CD14-positive monocyte (primary cell): ENCODE data around the gene NRG3. TPM values are rescaled to one million over a fixed set of nuclear protein-coding genes. Genes with fewer than 3 reads are reported as not detected.

ENCODE experiments used
- DNase-seq, 3 donors: peaks; one replicate each; pipeline ENCODE4 v3.0.0-alpha.2; 2011 to 2022
- H2AFZ ChIP-seq: 2 replicates; pipeline ENCODE4 v1.6.0; 2012; ENCODE audit warnings: mild to moderate bottlenecking, low read depth, low read length, inconsistent platforms; ENCODE audit not compliant: insufficient read depth, poor library complexity, severe bottlenecking
- H3K27ac ChIP-seq, 2 donors: 1 replicate in 1 of 2; 2 replicates in 1 of 2; pipeline ENCODE4 v1.5.1; 2012 to 2013; ENCODE audit warnings: low read length in 2 of 2, control low read depth in 1 of 2, inconsistent platforms in 1 of 2, low read depth in 1 of 2, mild to moderate bottlenecking in 1 of 2
- H3K27me3 ChIP-seq, 2 donors: one replicate each; pipeline versions ENCODE4 v1.6.0 to v1.6.1; 2011 to 2013; ENCODE audit warnings: low read length in 2 of 2; ENCODE audit not compliant: control insufficient read depth in 2 of 2, insufficient read depth in 2 of 2
- H3K36me3 ChIP-seq, 2 donors: replicated peaks in 1 of 2; 1 replicate in 1 of 2; 2 replicates in 1 of 2; pipeline versions ENCODE4 v1.5.1 to v1.6.1; 2012 to 2013; ENCODE audit warnings: low read length in 2 of 2, control low read depth in 1 of 2, inconsistent platforms in 1 of 2, mild to moderate bottlenecking in 1 of 2; ENCODE audit not compliant: insufficient read depth in 2 of 2, control insufficient read depth in 1 of 2
- H3K4me1 ChIP-seq, 2 donors: 1 replicate in 1 of 2; 2 replicates in 1 of 2; pipeline versions ENCODE4 v1.5.1 to v1.6.1; 2012 to 2013; ENCODE audit warnings: low read length in 2 of 2, control low read depth in 1 of 2, inconsistent platforms in 1 of 2, mild to moderate bottlenecking in 1 of 2, moderate library complexity in 1 of 2; ENCODE audit not compliant: insufficient read depth in 2 of 2, control insufficient read depth in 1 of 2
- H3K4me2 ChIP-seq: replicated peaks from 2 replicates; pipeline ENCODE3; 2012; ENCODE audit warnings: low read length, moderate library complexity, mild to moderate bottlenecking; ENCODE audit not compliant: poor library complexity, severe bottlenecking; ENCODE audit errors: extremely low read depth
- H3K4me3 ChIP-seq, 3 experiments: fragments of 200-600 bp in 1 of 3; sonication (generic) in 1 of 3; replicated peaks in 1 of 3; 1 replicate in 2 of 3; 2 replicates in 1 of 3; pipeline ENCODE4 v1.5.1; 2011 to 2013; ENCODE audit warnings: low read length in 3 of 3, mild to moderate bottlenecking in 3 of 3, control low read depth in 2 of 3, low read depth in 2 of 3, inconsistent platforms in 1 of 3, moderate library complexity in 1 of 3
- H3K79me2 ChIP-seq: 2 replicates; pipeline ENCODE4 v1.6.0; 2012; ENCODE audit warnings: mild to moderate bottlenecking, control low read depth, inconsistent platforms, low read length, moderate library complexity; ENCODE audit not compliant: insufficient read depth
- H3K9ac ChIP-seq: 2 replicates; pipeline ENCODE4 v1.6.0; 2017; ENCODE audit warnings: low read length, mild to moderate bottlenecking; ENCODE audit not compliant: insufficient read depth, poor library complexity, severe bottlenecking
- H3K9me3 ChIP-seq, 2 donors: replicated peaks in 1 of 2; 1 replicate in 1 of 2; 2 replicates in 1 of 2; pipeline versions ENCODE4 v1.5.1 to v1.6.1; 2012 to 2013; ENCODE audit warnings: low read length in 2 of 2, control low read depth in 1 of 2; ENCODE audit not compliant: control insufficient read depth in 1 of 2, insufficient read depth in 1 of 2
- H4K20me1 ChIP-seq: 2 replicates; pipeline ENCODE4 v1.6.0; 2012; ENCODE audit warnings: mild to moderate bottlenecking, low read length, control low read depth, moderate library complexity; ENCODE audit not compliant: insufficient read depth
- H3K27ac Mint-ChIP-seq, 7 donors: one replicate each; pipeline ENCODE4 v1.8.0; 2020; ENCODE audit warnings: mild to moderate bottlenecking in 7 of 7, mixed read lengths in 7 of 7, moderate library complexity in 6 of 7, inconsistent platforms in 2 of 7
- H3K27me3 Mint-ChIP-seq, 3 donors: one replicate each; pipeline ENCODE4 v1.8.0; 2021 to 2022; ENCODE audit warnings: low read depth in 3 of 3, mild to moderate bottlenecking in 3 of 3, mixed read lengths in 3 of 3, moderate library complexity in 3 of 3, inconsistent platforms in 1 of 3
- H3K36me3 Mint-ChIP-seq, 2 donors: one replicate each; pipeline ENCODE4 v1.8.0; 2020; ENCODE audit warnings: mixed read lengths in 2 of 2, inconsistent platforms in 1 of 2, mild to moderate bottlenecking in 1 of 2
- H3K4me1 Mint-ChIP-seq: one replicate; pipeline ENCODE4 v1.8.0; 2020; ENCODE audit warnings: mild to moderate bottlenecking, mixed read lengths
- H3K4me3 Mint-ChIP-seq, 2 donors: one replicate each; pipeline ENCODE4 v1.8.0; 2020; ENCODE audit warnings: mild to moderate bottlenecking in 2 of 2, mixed read lengths in 2 of 2, moderate library complexity in 1 of 2
- H3K9me3 Mint-ChIP-seq, 7 donors: one replicate each; pipeline ENCODE4 v1.8.0; 2020 to 2022; ENCODE audit warnings: mixed read lengths in 7 of 7, mild to moderate bottlenecking in 6 of 7, moderate library complexity in 6 of 7, inconsistent platforms in 2 of 7
- WGBS: methylation state at CpG from one replicate; pipeline ENCODE4 v1.1.5; 2013; ENCODE audit warnings: missing lambda C conversion rate; ENCODE audit not compliant: insufficient coverage; 5-methylcytosine and 5-hydroxymethylcytosine counted together
- intact Hi-C, 2 donors: fragments of 100-400 bp; cut with micrococcal nuclease; formaldehyde crosslinking; loops; one replicate each; pipeline versions ENCODE4 v1.15.0 to v1.15.1; 2023
- polyA plus RNA-seq, 3 donors: library from polyadenylated mRNA; depleted of rRNA in 1 of 3; unstranded in 2 of 3; stranded (reverse) in 1 of 3; fragments of 300-500 nt in 2 of 3; fragments of >200 nt in 1 of 3; fragmentation: Illumina TruSeq in 2 of 3; gene quantifications; 1 replicate in 2 of 3; 2 replicates in 1 of 3; pipeline ENCODE4 v1.2.3, GENCODE V29; 2012 to 2021
- TF ChIP-seq, protein P1 (sequence below): fragments of 200-600 bp; IDR thresholded peaks from one replicate; pipeline ENCODE4 v1.8.0; 2022; ENCODE audit warnings: antibody characterized with exemption, mild to moderate bottlenecking

NRG3 gene
- polyA plus RNA-seq, 3 donors, result not detected

DNA sequence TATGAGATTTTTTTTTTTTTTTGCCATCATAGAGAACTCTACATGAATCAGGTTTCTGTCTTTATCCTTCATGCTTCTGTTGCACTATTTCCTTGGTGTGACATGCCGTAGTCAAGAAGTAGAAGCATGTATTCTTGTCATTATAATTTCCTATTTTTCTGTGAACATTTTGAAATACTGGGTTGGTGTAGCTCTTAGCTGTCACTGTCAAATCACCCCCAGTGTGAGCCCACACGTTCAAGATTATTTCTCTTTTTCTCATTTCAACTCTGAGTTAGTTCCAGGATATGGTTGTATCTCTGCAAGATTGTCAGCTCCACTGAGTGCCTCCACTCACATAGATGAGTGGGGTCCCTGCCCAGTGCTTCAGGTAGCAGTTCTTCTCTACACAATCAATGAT, 209.5 kb downstream of the NRG3 start:
- H3K4me3 Mint-ChIP-seq, result no peak overlapping the region
- H3K4me1 ChIP-seq, result no peaks in the 10 kb centered on the region
- no CpG with 5 or more reads among the region's 2 CpGs for WGBS
- no peak overlapping the region for H3K27ac ChIP-seq
- peaks cover 3 to 7% of the 10 kb centered on the region in 2 donors for H3K9me3 ChIP-seq
- no peak overlapping the region for H3K4me2 ChIP-seq
- H3K36me3 ChIP-seq, result no peaks in the 10 kb centered on the region
- no peak overlapping the region for H3K27ac Mint-ChIP-seq
- no peaks in the 10 kb centered on the region for H4K20me1 ChIP-seq
- DNase-seq, result no peak
- H3K27me3 Mint-ChIP-seq, result peaks cover 0 to 1% (median 0%) of the 10 kb centered on the region in 3 donors
- no peaks in the 10 kb centered on the region for H3K27me3 ChIP-seq
- no peaks in the 10 kb centered on the region for H3K36me3 Mint-ChIP-seq
- peaks cover 0 to 11% (median 2%) of the 10 kb centered on the region in 7 donors for H3K9me3 Mint-ChIP-seq
- no peaks in the 10 kb centered on the region for H3K79me2 ChIP-seq
- TF ChIP-seq, protein P1, sequence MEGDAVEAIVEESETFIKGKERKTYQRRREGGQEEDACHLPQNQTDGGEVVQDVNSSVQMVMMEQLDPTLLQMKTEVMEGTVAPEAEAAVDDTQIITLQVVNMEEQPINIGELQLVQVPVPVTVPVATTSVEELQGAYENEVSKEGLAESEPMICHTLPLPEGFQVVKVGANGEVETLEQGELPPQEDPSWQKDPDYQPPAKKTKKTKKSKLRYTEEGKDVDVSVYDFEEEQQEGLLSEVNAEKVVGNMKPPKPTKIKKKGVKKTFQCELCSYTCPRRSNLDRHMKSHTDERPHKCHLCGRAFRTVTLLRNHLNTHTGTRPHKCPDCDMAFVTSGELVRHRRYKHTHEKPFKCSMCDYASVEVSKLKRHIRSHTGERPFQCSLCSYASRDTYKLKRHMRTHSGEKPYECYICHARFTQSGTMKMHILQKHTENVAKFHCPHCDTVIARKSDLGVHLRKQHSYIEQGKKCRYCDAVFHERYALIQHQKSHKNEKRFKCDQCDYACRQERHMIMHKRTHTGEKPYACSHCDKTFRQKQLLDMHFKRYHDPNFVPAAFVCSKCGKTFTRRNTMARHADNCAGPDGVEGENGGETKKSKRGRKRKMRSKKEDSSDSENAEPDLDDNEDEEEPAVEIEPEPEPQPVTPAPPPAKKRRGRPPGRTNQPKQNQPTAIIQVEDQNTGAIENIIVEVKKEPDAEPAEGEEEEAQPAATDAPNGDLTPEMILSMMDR, result no peak
- H3K4me3 ChIP-seq, result no peak overlapping the region
- intact Hi-C loops, result no loop called here
- no peaks in the 10 kb centered on the region for H3K4me1 Mint-ChIP-seq
- no peak overlapping the region for H2AFZ ChIP-seq
- no peak overlapping the region for H3K9ac ChIP-seq

DNA sequence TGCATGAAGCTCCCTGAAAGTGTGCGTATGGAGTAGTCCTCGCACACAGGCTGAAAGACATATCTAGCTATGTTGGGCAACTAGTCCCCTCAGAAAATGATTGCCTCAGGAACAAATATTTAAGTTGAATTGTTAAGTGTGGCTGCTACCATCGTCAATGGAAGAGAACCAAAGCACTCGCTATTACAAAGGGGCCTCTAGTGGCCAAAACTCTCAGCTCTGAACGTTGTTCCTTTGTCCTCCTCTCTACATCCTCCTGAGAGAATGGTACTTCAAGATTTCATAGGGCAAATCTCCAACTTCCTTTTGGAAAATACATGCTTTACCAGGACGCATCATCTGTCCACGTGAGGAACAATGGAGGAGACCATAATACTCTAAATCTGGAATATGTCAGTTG, 209.9 kb downstream of the NRG3 start:
- Mint-ChIP-seq H3K27ac (peak overlapping the region in 1 of 7 donors; percentile 42), H3K9me3 (peaks cover 0 to 11% (median 0%) of the 10 kb centered on the region in 7 donors), H3K4me3 (no peak overlapping the region), H3K36me3 (no peaks in the 10 kb centered on the region), H3K27me3 (peaks cover 0 to 1% (median 0%) of the 10 kb centered on the region in 3 donors), H3K4me1 (no peaks in the 10 kb centered on the region)
- Histone ChIP-seq H3K27ac (no peak overlapping the region), H3K79me2 (no peaks in the 10 kb centered on the region), H3K36me3 (no peaks in the 10 kb centered on the region), H4K20me1 (no peaks in the 10 kb centered on the region), H3K4me2 (no peak overlapping the region), H3K27me3 (no peaks in the 10 kb centered on the region), H3K4me1 (no peaks in the 10 kb centered on the region), H3K9me3 (peaks cover 3 to 7% of the 10 kb centered on the region in 2 donors), H3K9ac (no peak overlapping the region), H2AFZ (no peak overlapping the region), H3K4me3 (no peak overlapping the region)
- 83% methylated on average over 3 of the region's 7 CpGs for WGBS
- intact Hi-C loops, result no loop called here
- no peak for DNase-seq
- TF ChIP-seq, protein P1, result no peak
